ENCODE data around the gene GLT8D1. TPM values are rescaled to one million over a fixed set of nuclear protein-coding genes. Genes with fewer than 3 reads are reported as not detected.

The GLT8D1 gene
- total and polyA plus RNA-seq, 2 of the 4 experiments (the other 2 are of a cell fraction) = 87.8 to 124 TPM

- ChIA-PET CTCF (no interaction called here), POLR2A (ENCODE audit: unreplicated experiment) (no interaction called here)
- Histone ChIP-seq H3K4me2 (ENCODE audit: low read depth, low read length) (no peak overlapping the region), H2BK20ac (ENCODE audit: low read depth, low read length) (no peak overlapping the region), H2BK15ac (ENCODE audit: low read depth, low read length) (no peak overlapping the region), H3K27ac (ENCODE audit: insufficient read depth, low read length) (no peak overlapping the region), H2AK5ac (ENCODE audit: low read depth, low read length) (no peak overlapping the region), H4K91ac (ENCODE audit: insufficient read depth, low read depth, low read length) (no peak overlapping the region), H2BK5ac (ENCODE audit: low read depth, low read length, poor library complexity, severe bottlenecking) (no peak overlapping the region), H3K9me3 (ENCODE audit: control insufficient read depth, insufficient read depth, low read length) (peaks cover 5% of the 10 kb centered on the region; the same call in 1 of the 2 replicates), H3K56ac (ENCODE audit: extremely low read depth, insufficient read depth, low read length) (no peak overlapping the region), H2AFZ (replicated peaks; ENCODE audit: low read length, poor library complexity) (no peak overlapping the region), H3K18ac (ENCODE audit: low read depth, low read length) (no peak overlapping the region), H2AK9ac (replicated peaks; ENCODE audit: low read depth, low read length, poor library complexity) (no peak overlapping the region), H3K9me1 (ENCODE audit: insufficient read depth, low read length) (no peaks in the 10 kb centered on the region), H3K36me3 (ENCODE audit: control insufficient read depth, insufficient read depth, low read length) (peaks cover 20% of the 10 kb centered on the region), H2BK120ac (ENCODE audit: low read depth, low read length) (no peak overlapping the region), H3K4me3 (ENCODE audit: insufficient read depth, low read depth, low read length) (no peak overlapping the region), H3K27me3 (ENCODE audit: control insufficient read depth, insufficient read depth, low read length) (no peaks in the 10 kb centered on the region), H3K9ac (ENCODE audit: low read depth, low read length) (no peak overlapping the region), H3K79me1 (ENCODE audit: low read depth in 1 of 2, low read length in 2 of 2) (no peaks in the 10 kb centered on the region), H3K23ac (ENCODE audit: low read depth, low read length) (no peak overlapping the region), H3K4me1 (ENCODE audit: control insufficient read depth, insufficient read depth, low read length) (no peaks in the 10 kb centered on the region), H3K4ac (ENCODE audit: low read depth, low read length) (no peak overlapping the region), H4K20me1 (ENCODE audit: insufficient read depth, low read length) (no peaks in the 10 kb centered on the region), H3K14ac (replicated peaks; ENCODE audit: low read depth, low read length) (no peak overlapping the region), H4K5ac (ENCODE audit: low read depth, low read length) (no peak overlapping the region), H4K8ac (ENCODE audit: low read depth in 2 of 2, low read length in 2 of 2) (no peak overlapping the region)
- intact Hi-C loops (cut with micrococcal nuclease) = no loop called here
- no TSS peak for BruUV-seq (replicated peaks)
- 93% methylated on average over 11 of the region's 14 CpGs; no CpG with 5 or more reads in 1 of the 2 experiments for WGBS, 2 experiments (ENCODE audit: extremely low coverage in 2 of 2, insufficient read length in 1 of 2)
- dilution Hi-C loops (cut with HindIII; ENCODE audit: low sequenced_read_pairs, unreplicated experiment) = no loop called here
- in situ Hi-C loops (cut with MboI; ENCODE audit: low sequenced_read_pairs) = no loop called here
- TF ChIP-seq MXI1 (IDR thresholded peaks at IDR 0.05; ENCODE audit: borderline replicate concordance, low read depth, low read length) (no peak), ELK1 (IDR thresholded peaks at IDR 0.05; ENCODE audit: borderline replicate concordance, low read depth, low read length) (no peak), POLR2A (IDR thresholded peaks at IDR 0.05; ENCODE audit: low read depth, low read length) (no peak), MAZ (IDR thresholded peaks at IDR 0.05; ENCODE audit: borderline replicate concordance, low read depth, low read length) (no peak), FOS (IDR thresholded peaks at IDR 0.05; ENCODE audit: low read depth, low read length) (no peak), MAFK (IDR thresholded peaks at IDR 0.05; ENCODE audit: low read depth, low read length) (no peak), BHLHE40 (IDR thresholded peaks at IDR 0.05; ENCODE audit: low read depth, low read length) (no peak), CEBPB (IDR thresholded peaks at IDR 0.05; ENCODE audit: low read depth, low read length) (no peak)
- no peak for DNase-seq
- ATAC-seq (ENCODE audit: low read depth) = no peak
These were observed 26.0 kb upstream of the GLT8D1 start for GRCh38 chr3:52731590-52731989.

All from IMR-90 (cell line).